ENCODE measurements around the gene RIMKLA. TPM values are rescaled to one million over a fixed set of nuclear protein-coding genes. Genes with fewer than 3 reads are reported as not detected.

The RIMKLA gene
- total RNA-seq, 1 donor: not detected

DNA sequence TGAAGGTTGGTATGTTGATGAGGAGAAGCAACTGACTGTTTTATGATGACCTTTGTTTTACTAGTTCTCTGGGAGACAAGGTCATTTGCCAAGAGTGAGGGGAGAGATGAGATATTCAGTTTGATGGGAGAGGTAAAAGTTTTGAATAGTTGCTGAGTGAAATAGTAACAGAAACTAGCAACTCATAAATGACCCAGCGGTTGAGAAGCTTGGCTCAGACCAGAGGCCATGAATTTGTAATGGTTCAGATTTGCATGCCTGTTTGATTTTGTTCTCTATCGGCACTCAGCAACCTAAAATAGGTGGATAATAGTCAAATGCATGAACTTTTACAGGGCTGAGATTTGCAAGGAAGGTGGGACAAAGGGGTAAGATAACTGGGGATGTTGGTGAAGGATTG lies 89.1 kb downstream of the RIMKLA start:
- DNase-seq (ENCODE audit: insufficient read length, low spot score, missing footprints): no peak
- TF ChIP-seq, protein P1, sequence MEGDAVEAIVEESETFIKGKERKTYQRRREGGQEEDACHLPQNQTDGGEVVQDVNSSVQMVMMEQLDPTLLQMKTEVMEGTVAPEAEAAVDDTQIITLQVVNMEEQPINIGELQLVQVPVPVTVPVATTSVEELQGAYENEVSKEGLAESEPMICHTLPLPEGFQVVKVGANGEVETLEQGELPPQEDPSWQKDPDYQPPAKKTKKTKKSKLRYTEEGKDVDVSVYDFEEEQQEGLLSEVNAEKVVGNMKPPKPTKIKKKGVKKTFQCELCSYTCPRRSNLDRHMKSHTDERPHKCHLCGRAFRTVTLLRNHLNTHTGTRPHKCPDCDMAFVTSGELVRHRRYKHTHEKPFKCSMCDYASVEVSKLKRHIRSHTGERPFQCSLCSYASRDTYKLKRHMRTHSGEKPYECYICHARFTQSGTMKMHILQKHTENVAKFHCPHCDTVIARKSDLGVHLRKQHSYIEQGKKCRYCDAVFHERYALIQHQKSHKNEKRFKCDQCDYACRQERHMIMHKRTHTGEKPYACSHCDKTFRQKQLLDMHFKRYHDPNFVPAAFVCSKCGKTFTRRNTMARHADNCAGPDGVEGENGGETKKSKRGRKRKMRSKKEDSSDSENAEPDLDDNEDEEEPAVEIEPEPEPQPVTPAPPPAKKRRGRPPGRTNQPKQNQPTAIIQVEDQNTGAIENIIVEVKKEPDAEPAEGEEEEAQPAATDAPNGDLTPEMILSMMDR (IDR thresholded peaks at IDR 0.05; ENCODE audit: extremely low read depth, low read depth, low read length): no peak
- Histone ChIP-seq H3K27ac (ENCODE audit: low read depth, low read length) (no peak overlapping the region), H3K36me3 (ENCODE audit: insufficient read depth, low read length) (no peaks in the 10 kb centered on the region), H3K4me3 (ENCODE audit: insufficient read depth, low read length) (no peak overlapping the region), H3K4me1 (ENCODE audit: insufficient read depth, low read length) (no peaks in the 10 kb centered on the region), H2AFZ (ENCODE audit: low read length) (no peak overlapping the region), H3K9me3 (ENCODE audit: low read depth, low read length) (no peaks in the 10 kb centered on the region), H3K27me3 (ENCODE audit: insufficient read depth, low read length) (no peaks in the 10 kb centered on the region), H3K79me2 (ENCODE audit: insufficient read depth, low read length) (no peaks in the 10 kb centered on the region), H4K20me1 (ENCODE audit: insufficient read depth, low read length) (no peaks in the 10 kb centered on the region), H3K4me2 (ENCODE audit: insufficient read depth, low read length) (no peak overlapping the region)

Other genes with a start within 250 kb of the RIMKLA start
- not detected in 2 replicates for gene GUCA2B, start 227.4 kb upstream of the RIMKLA start, total RNA-seq
- gene GUCA2A, start 216.0 kb upstream of the RIMKLA start, total RNA-seq: not detected in 2 replicates
- gene FOXJ3, start 45.6 kb upstream of the RIMKLA start, total RNA-seq: 37.3 and 41.8 TPM in 2 replicates
- gene ZMYND12, start 75.2 kb downstream of the RIMKLA start, total RNA-seq: 0.88 and 3.3 TPM in 2 replicates
- gene PPCS, start 75.8 kb downstream of the RIMKLA start, total RNA-seq: 64.4 and 72.2 TPM in 2 replicates
- 4.0 and 4.7 TPM in 2 replicates for gene CCDC30, start 82.5 kb downstream of the RIMKLA start, total RNA-seq